ENCODE results near the gene LSM14B.

GRCh38 chr20:62156592-62157386, 34.5 kb downstream of the LSM14B start:
- peak; percentile 9 to 77 for TF ChIP-seq CTCF (IDR thresholded peaks at IDR 0.05)
- no peak for TF ChIP-seq POLR2AphosphoS5 (IDR thresholded peaks at IDR 0.05)

Data from suprapubic skin (tissue), 3 donors.